GM18511 (cell line): ENCODE results near the gene CDKAL1.
A peak's percentile ranks its signal among the peaks of the same experiment; 100 is the strongest.

Experiments
- ATAC-seq: cut with Tn5 transposase; IDR thresholded peaks from one replicate; pipeline ENCODE4 v1.9.1; 2021; ENCODE audit warnings: mild to moderate bottlenecking, moderate library complexity; ENCODE audit not compliant: unreplicated experiment

Gene CDKAL1

GRCh38 chr6:21151119-21151518 is 616.9 kb downstream of the CDKAL1 start:
- no peak for ATAC-seq

GRCh38 chr6:21151530-21151929 is 617.3 kb downstream of the CDKAL1 start:
- no peak for ATAC-seq

- ATAC-seq = peak; percentile 73
These were observed 623.1 kb downstream of the CDKAL1 start for GRCh38 chr6:21157186-21157929.

- ATAC-seq = peak; percentile 13
These were observed 623.9 kb downstream of the CDKAL1 start for GRCh38 chr6:21158149-21158548.

GRCh38 chr6:21158873-21159272 is 624.6 kb downstream of the CDKAL1 start:
- ATAC-seq = peak; percentile 61

- peak; percentile 37 for ATAC-seq
These were observed 625.2 kb downstream of the CDKAL1 start for GRCh38 chr6:21159465-21159864.

GRCh38 chr6:21161707-21162106 is 627.5 kb downstream of the CDKAL1 start:
- no peak for ATAC-seq

GRCh38 chr6:21163110-21163837 is 629.0 kb downstream of the CDKAL1 start:
- no peak for ATAC-seq

- ATAC-seq = no peak
These were observed 629.6 kb downstream of the CDKAL1 start for GRCh38 chr6:21163838-21164180.

GRCh38 chr6:21164768-21165326 is 630.6 kb downstream of the CDKAL1 start:
- ATAC-seq = peak; percentile 87

- ATAC-seq = peak; percentile 64
These were observed 632.5 kb downstream of the CDKAL1 start for GRCh38 chr6:21166754-21167153.

GRCh38 chr6:21167790-21168189 is 633.5 kb downstream of the CDKAL1 start:
- no peak for ATAC-seq

- no peak for ATAC-seq
These were observed 637.5 kb downstream of the CDKAL1 start for GRCh38 chr6:21171801-21172200.

GRCh38 chr6:21173031-21173430 is 638.8 kb downstream of the CDKAL1 start:
- no peak for ATAC-seq

- no peak for ATAC-seq
These were observed 639.4 kb downstream of the CDKAL1 start for GRCh38 chr6:21173678-21174077.

GRCh38 chr6:21176197-21176596 is 641.9 kb downstream of the CDKAL1 start:
- no peak for ATAC-seq

GRCh38 chr6:21180155-21180554 is 645.9 kb downstream of the CDKAL1 start:
- peak; percentile 77 for ATAC-seq

GRCh38 chr6:21180800-21181337 is 646.6 kb downstream of the CDKAL1 start:
- ATAC-seq = no peak

- peak; percentile 62 for ATAC-seq
These were observed 647.6 kb downstream of the CDKAL1 start for GRCh38 chr6:21181866-21182265.

GRCh38 chr6:21182589-21182988 is 648.3 kb downstream of the CDKAL1 start:
- ATAC-seq = no peak

GRCh38 chr6:21185861-21186478 is 651.7 kb downstream of the CDKAL1 start:
- ATAC-seq = no peak
